ENCODE measurements around the gene MROH9. TPM values are rescaled to one million over a fixed set of nuclear protein-coding genes. Genes with fewer than 3 reads are reported as not detected.

MROH9 gene
- total RNA-seq, 1 donor: under 0.01 TPM

- H3K27ac ChIP-seq (ENCODE audit: low read depth, low read length): no peak overlapping the region
- no peak for TF ChIP-seq CTCF (IDR thresholded peaks at IDR 0.05; ENCODE audit: extremely low read depth, low read depth, low read length)
- no peak for DNase-seq (ENCODE audit: insufficient read length, low spot score, missing footprints)
- no peaks in the 10 kb centered on the region for H4K20me1 ChIP-seq (ENCODE audit: insufficient read depth, low read length)
- no peaks in the 10 kb centered on the region for H3K36me3 ChIP-seq (ENCODE audit: insufficient read depth, low read length)
- H3K27me3 ChIP-seq (ENCODE audit: insufficient read depth, low read length): no peaks in the 10 kb centered on the region
- H3K9me3 ChIP-seq (ENCODE audit: low read depth, low read length): no peaks in the 10 kb centered on the region
- H3K4me3 ChIP-seq (ENCODE audit: insufficient read depth, low read length): no peak overlapping the region
- H3K4me1 ChIP-seq (ENCODE audit: insufficient read depth, low read length): no peaks in the 10 kb centered on the region
- H3K4me2 ChIP-seq (ENCODE audit: insufficient read depth, low read length): no peak overlapping the region
- no peak overlapping the region for H2AFZ ChIP-seq (ENCODE audit: low read length)
- H3K79me2 ChIP-seq (ENCODE audit: insufficient read depth, low read length): no peaks in the 10 kb centered on the region
Observed at GRCh38 chr1:171062902-171063301, 127.6 kb downstream of the MROH9 start.

GRCh38 chr1:171075041-171075440 lies 139.7 kb downstream of the MROH9 start:
- Histone ChIP-seq H3K4me3 (ENCODE audit: insufficient read depth, low read length) (no peak overlapping the region), H2AFZ (ENCODE audit: low read length) (no peak overlapping the region), H3K27me3 (ENCODE audit: insufficient read depth, low read length) (no peaks in the 10 kb centered on the region), H3K36me3 (ENCODE audit: insufficient read depth, low read length) (no peaks in the 10 kb centered on the region), H3K79me2 (ENCODE audit: insufficient read depth, low read length) (no peaks in the 10 kb centered on the region), H3K27ac (ENCODE audit: low read depth, low read length) (no peak overlapping the region), H3K4me2 (ENCODE audit: insufficient read depth, low read length) (no peak overlapping the region), H3K4me1 (ENCODE audit: insufficient read depth, low read length) (no peaks in the 10 kb centered on the region), H4K20me1 (ENCODE audit: insufficient read depth, low read length) (no peaks in the 10 kb centered on the region), H3K9me3 (ENCODE audit: low read depth, low read length) (no peaks in the 10 kb centered on the region)
- no peak for DNase-seq (ENCODE audit: insufficient read length, low spot score, missing footprints)
- TF ChIP-seq CTCF (IDR thresholded peaks at IDR 0.05; ENCODE audit: extremely low read depth, low read depth, low read length): no peak

GRCh38 chr1:171081314-171081753 lies 146.0 kb downstream of the MROH9 start:
- Histone ChIP-seq H2AFZ (ENCODE audit: low read length) (peak overlapping the region; percentile 72), H3K4me1 (ENCODE audit: insufficient read depth, low read length) (no peaks in the 10 kb centered on the region), H3K27ac (ENCODE audit: low read depth, low read length) (no peak overlapping the region), H3K36me3 (ENCODE audit: insufficient read depth, low read length) (no peaks in the 10 kb centered on the region), H3K27me3 (ENCODE audit: insufficient read depth, low read length) (no peaks in the 10 kb centered on the region), H3K9me3 (ENCODE audit: low read depth, low read length) (no peaks in the 10 kb centered on the region), H3K4me2 (ENCODE audit: insufficient read depth, low read length) (no peak overlapping the region), H4K20me1 (ENCODE audit: insufficient read depth, low read length) (no peaks in the 10 kb centered on the region), H3K4me3 (ENCODE audit: insufficient read depth, low read length) (no peak overlapping the region), H3K79me2 (ENCODE audit: insufficient read depth, low read length) (no peaks in the 10 kb centered on the region)
- TF ChIP-seq CTCF (IDR thresholded peaks at IDR 0.05; ENCODE audit: extremely low read depth, low read depth, low read length): peak; percentile 48
- peak; percentile 54 for DNase-seq (ENCODE audit: insufficient read length, low spot score, missing footprints)

GRCh38 chr1:171081763-171082201 lies 146.4 kb downstream of the MROH9 start:
- H3K36me3 ChIP-seq (ENCODE audit: insufficient read depth, low read length): no peaks in the 10 kb centered on the region
- no peaks in the 10 kb centered on the region for H3K79me2 ChIP-seq (ENCODE audit: insufficient read depth, low read length)
- H2AFZ ChIP-seq (ENCODE audit: low read length): peak overlapping the region; percentile 72
- no peak for TF ChIP-seq CTCF (IDR thresholded peaks at IDR 0.05; ENCODE audit: extremely low read depth, low read depth, low read length)
- no peak overlapping the region for H3K27ac ChIP-seq (ENCODE audit: low read depth, low read length)
- H3K4me1 ChIP-seq (ENCODE audit: insufficient read depth, low read length): no peaks in the 10 kb centered on the region
- no peaks in the 10 kb centered on the region for H4K20me1 ChIP-seq (ENCODE audit: insufficient read depth, low read length)
- no peaks in the 10 kb centered on the region for H3K27me3 ChIP-seq (ENCODE audit: insufficient read depth, low read length)
- H3K9me3 ChIP-seq (ENCODE audit: low read depth, low read length): no peaks in the 10 kb centered on the region
- DNase-seq (ENCODE audit: insufficient read length, low spot score, missing footprints): no peak
- no peak overlapping the region for H3K4me2 ChIP-seq (ENCODE audit: insufficient read depth, low read length)
- H3K4me3 ChIP-seq (ENCODE audit: insufficient read depth, low read length): no peak overlapping the region
